GM12878 (cell line): Measurements from ENCODE around the gene TRAF5. TPM values are rescaled to one million over a fixed set of nuclear protein-coding genes. Genes with fewer than 3 reads are reported as not detected.

Experiments used
- ATAC-seq: fragments of 200-7000 bp; cut with Tn5 transposase; 3 replicates; pipeline ENCODE4 v1.9.1; 2020; ENCODE audit warnings: mild to moderate bottlenecking, moderate library complexity
- BruUV-seq: library from RNA; stranded (reverse); fragments of 400-500 nt; replicated peaks from 2 replicates; lab custom pipeline; 2021; lab: Mats Ljungman, UMichigan
- CTCF ChIA-PET: fragments of 300-600 bp; sonication (Branson Sonifier 250); formaldehyde crosslinking; extraction: SDS; loops from one replicate; lab custom pipeline; 2021; ENCODE audit warnings: inconsistent platforms; lab: Yijun Ruan, JAX
- POLR2A ChIA-PET: fragments of 350-600 bp; formaldehyde crosslinking; extraction: SDS; loops from one replicate; lab custom pipeline; 2021; ENCODE audit warnings: inconsistent platforms; lab: Charles Lee
- RAD21 ChIA-PET: fragments of 300-600 bp; sonication (Branson Sonifier 250); formaldehyde crosslinking; loops from one replicate; lab custom pipeline; 2023; ENCODE audit warnings: antibody characterized with exemption; ENCODE audit not compliant: unreplicated experiment; lab: Charles Lee
- SMC1A ChIA-PET: fragments of 300-600 bp; sonication (Branson Sonifier 250); formaldehyde crosslinking; loops from one replicate; lab custom pipeline; 2023; ENCODE audit not compliant: unreplicated experiment, uncharacterized antibody; lab: Charles Lee
- DNase-seq: peaks from one replicate; pipeline ENCODE4 v3.0.0-alpha.2; 2011; ENCODE audit warnings: low read depth, low spot score
- FAIRE-seq: peaks from 3 replicates; lab custom pipeline; 2011; peaks lifted over from hg19 to GRCh38; lab: Jason Lieb, UNC
- H2AFZ ChIP-seq: 2 replicates; pipeline ENCODE4 v1.6.0; 2011; ENCODE audit warnings: low read depth, low read length, control low read depth; ENCODE audit not compliant: control insufficient read depth
- H3K27ac ChIP-seq: 2 replicates; pipeline ENCODE4 v1.5.1; 2011; ENCODE audit warnings: control low read depth; ENCODE audit not compliant: control insufficient read depth, insufficient read depth
- H3K27me3 ChIP-seq, 2 experiments: replicated peaks in 1 of 2; 2 replicates each; pipeline versions ENCODE4 v1.6.0 to v1.6.1; 2011; ENCODE audit warnings: low read length in 1 of 2; ENCODE audit not compliant: control insufficient read depth in 2 of 2, insufficient read depth in 2 of 2
- H3K36me3 ChIP-seq, 2 experiments: 2 replicates each; pipeline ENCODE4 v1.5.1; 2011; ENCODE audit warnings: low read length in 1 of 2; ENCODE audit not compliant: control insufficient read depth in 2 of 2, insufficient read depth in 2 of 2
- H3K4me1 ChIP-seq: 2 replicates; pipeline ENCODE4 v1.6.1; 2011; ENCODE audit warnings: mild to moderate bottlenecking, low read length, moderate library complexity, mixed read lengths; ENCODE audit not compliant: control insufficient read depth, insufficient read depth
- H3K4me2 ChIP-seq: 2 replicates; pipeline ENCODE4 v1.6.0; 2011; ENCODE audit warnings: control low read depth; ENCODE audit not compliant: control insufficient read depth, insufficient read depth
- H3K4me3 ChIP-seq: fragments of 200-600 bp; sonication (generic); 2 replicates; pipeline ENCODE4 v1.5.1; 2016
- H3K79me2 ChIP-seq: 2 replicates; pipeline ENCODE4 v1.6.0; 2011; ENCODE audit warnings: low read length; ENCODE audit not compliant: control insufficient read depth, insufficient read depth
- H3K9ac ChIP-seq: 2 replicates; pipeline ENCODE4 v1.8.0; 2011; ENCODE audit warnings: low read length, control low read depth, mixed read lengths; ENCODE audit not compliant: control insufficient read depth, insufficient read depth
- H3K9me3 ChIP-seq: replicated peaks from 3 replicates; pipeline ENCODE4 v1.5.1; 2011; ENCODE audit warnings: mild to moderate bottlenecking, low read length; ENCODE audit not compliant: control insufficient read depth, insufficient read depth
- H4K20me1 ChIP-seq: 2 replicates; pipeline ENCODE4 v1.6.0; 2011; ENCODE audit not compliant: control insufficient read depth, insufficient read depth
- BHLHE40 ChIP-seq, 2 experiments: fragments of 450-650 bp in 1 of 2; IDR thresholded peaks; 2 replicates each; pipeline ENCODE4 v1.6.1; 2011 to 2017; ENCODE audit warnings: low read depth in 2 of 2, borderline replicate concordance in 1 of 2, improper control_type of control experiment in 1 of 2, low read length in 1 of 2, mild to moderate bottlenecking in 1 of 2
- CHD4 ChIP-seq: fragments of 200-600 bp; sonication (generic); IDR thresholded peaks from 2 replicates; pipeline ENCODE4 v1.6.1; 2016; ENCODE audit warnings: mild to moderate bottlenecking
- ETV6 ChIP-seq, 2 experiments: fragments of 450-650 bp in 1 of 2; IDR thresholded peaks in 1 of 2; conservative IDR thresholded peaks in 1 of 2; 2 replicates each; pipeline ENCODE4 v1.6.1; 2014; ENCODE audit warnings: antibody characterized with exemption in 1 of 2, borderline replicate concordance in 1 of 2, low read depth in 1 of 2, mild to moderate bottlenecking in 1 of 2, moderate library complexity in 1 of 2
- FOXK2 ChIP-seq: fragments of 450-650 bp; IDR thresholded peaks from 2 replicates; pipeline ENCODE4 v1.6.1; 2017; ENCODE audit warnings: mild to moderate bottlenecking, moderate library complexity
- NFIC ChIP-seq: IDR thresholded peaks from 2 replicates; pipeline ENCODE4 v1.6.1; 2012; ENCODE audit warnings: low read depth, mild to moderate bottlenecking, inconsistent platforms, low read length, moderate library complexity
- NFYB ChIP-seq: IDR thresholded peaks from 2 replicates; pipeline ENCODE4 v1.6.1; 2011; ENCODE audit warnings: low read depth, mild to moderate bottlenecking, low read length, improper control_type of control experiment, moderate library complexity; ENCODE audit not compliant: insufficient read depth
- NR2F1 ChIP-seq: fragments of 450-650 bp; conservative IDR thresholded peaks from 2 replicates; pipeline ENCODE4 v1.6.1; 2017; ENCODE audit warnings: mild to moderate bottlenecking
- PAX5 ChIP-seq: IDR thresholded peaks from 2 replicates; pipeline ENCODE4 v1.6.1; 2011; ENCODE audit warnings: low read depth, low read length, borderline replicate concordance
- ZNF274 ChIP-seq: IDR thresholded peaks from one replicate; pipeline ENCODE4 v1.8.0; 2011; ENCODE audit not compliant: insufficient read length, insufficient read depth
- in situ Hi-C: fragments of 300-500 bp; cut with MboI; formaldehyde crosslinking; loops from 9 replicates; pipeline ENCODE4 v1.14.3; 2018; ENCODE audit warnings: mixed read lengths
- intact Hi-C: fragments of 100-400 bp; cut with micrococcal nuclease; formaldehyde crosslinking; loops from one replicate; pipeline ENCODE4 v1.14.2; 2022; ENCODE audit not compliant: unreplicated experiment
- polyA plus RNA-seq, 11 experiments: library from polyadenylated mRNA; depleted of rRNA in 4 of 11; unstranded in 6 of 11; stranded (reverse) in 5 of 11; fragments of >200 nt; fragmentation: Nextera tagmentation in 4 of 11; fragmentation: Illumina TruSeq in 1 of 11; extraction: Ambion mirVana in 4 of 11; extraction: Trizol in 1 of 11; gene quantifications; 1 replicate in 1 of 11; 2 replicates in 10 of 11; pipeline versions ENCODE4 v1.2.1 to v1.2.3, GENCODE V29; 2011 to 2016; ENCODE audit warnings: inconsistent platforms in 2 of 11, missing spikeins in 2 of 11, low read depth in 1 of 11
- total RNA-seq, 4 experiments: library from RNA; depleted of rRNA in 3 of 4; stranded (reverse); fragments of >200 nt in 3 of 4; fragmentation: Illumina TruSeq in 1 of 4; extraction: Trizol in 1 of 4; gene quantifications; 2 replicates each; pipeline versions ENCODE4 v1.2.1 to v1.2.3, GENCODE V29; 2013 to 2021
- TF ChIP-seq, protein P1 (sequence below): fragments of 150-350 bp; IDR thresholded peaks from 2 replicates; pipeline ENCODE4 v1.6.1; 2016; ENCODE audit warnings: low read depth, low read length
- TF ChIP-seq, protein P2 (sequence below): fragments of 450-650 bp; formaldehyde crosslinking; IDR thresholded peaks from 2 replicates; pipeline ENCODE4 v1.4.0; 2020; ENCODE audit warnings: mild to moderate bottlenecking, moderate library complexity
- TF ChIP-seq, protein P3 (sequence below): IDR thresholded peaks from 2 replicates; pipeline ENCODE4 v1.6.1; 2011; ENCODE audit warnings: mild to moderate bottlenecking, low read depth, low read length, moderate library complexity; ENCODE audit not compliant: insufficient replicate concordance

The TRAF5 gene
- total and polyA plus RNA-seq, 10 of the 15 experiments (the other 5 are each of a cell fraction or from before 2014, with no cell fraction given), result 10.6 to 36.5 (median 26.3) TPM

GRCh38 chr1:211378844-211379243 is 52.2 kb downstream of the TRAF5 start (continued):
- TF ChIP-seq NR2F1, result no peak

DNA sequence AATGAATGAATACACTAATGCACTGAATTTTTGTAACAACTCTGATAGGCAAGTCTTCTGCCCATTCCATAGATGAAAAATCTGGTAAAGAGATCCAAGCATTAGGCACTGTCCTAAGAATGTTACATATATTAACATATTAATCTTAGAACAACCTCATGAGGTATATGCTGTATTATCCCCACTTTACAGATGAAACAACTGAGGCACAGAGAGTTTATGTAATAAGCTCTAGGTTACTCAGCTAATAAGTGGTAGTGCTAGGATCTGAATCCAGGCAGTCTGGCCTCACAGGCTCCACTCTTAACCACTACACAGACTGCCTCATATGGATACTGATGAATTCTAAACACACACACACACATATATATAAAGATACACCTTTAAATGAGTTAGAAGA is 52.8 kb downstream of the TRAF5 start:
- RAD21 ChIA-PET, result interaction anchor here (0.8 kb wide), 1 partner anchor 115 kb away, joined by 5 read pairs; no protein-coding TSS in a partner anchor
- CTCF ChIA-PET, result interaction anchor here (2.2 kb wide), 1 partner anchor 56 kb away, joined by 10 read pairs; no protein-coding TSS in a partner anchor
- Histone ChIP-seq H3K79me2 (peaks cover 12% of the 10 kb centered on the region), H3K36me3 (peaks cover 0 to 2% of the 10 kb centered on the region in 2 experiments; a peak in 2 of 4 replicates), H2AFZ (no peak overlapping the region), H3K9ac (no peak overlapping the region), H3K9me3 (no peaks in the 10 kb centered on the region), H3K4me1 (peaks cover 7% of the 10 kb centered on the region), H3K27ac (no peak overlapping the region), H3K4me3 (no peak overlapping the region), H4K20me1 (no peaks in the 10 kb centered on the region), H3K27me3 (no peaks in the 10 kb centered on the region), H3K4me2 (no peak overlapping the region)
- no peak for FAIRE-seq
- POLR2A ChIA-PET, result interaction anchor here (1.7 kb wide), 1 partner anchor 52 kb away, joined by 9 read pairs; no protein-coding TSS in a partner anchor
- no peak for DNase-seq
- in situ Hi-C loops (no loop called here), intact Hi-C loops (no loop called here)
- SMC1A ChIA-PET, result interaction anchor here (1.6 to 1.8 kb wide), 2 partner anchors 25 to 32 kb away, joined by 6 read pairs; no protein-coding TSS in a partner anchor
- no TSS peak for BruUV-seq
- no peak for ATAC-seq
- TF ChIP-seq NFYB (no peak), ZNF274 (no peak), CHD4 (no peak), FOXK2 (no peak), BHLHE40 (IDR thresholded peaks at IDR 0.05; ENCODE audit: borderline replicate concordance in 1 of 2, low read depth in 2 of 2, low read length in 1 of 2) (no peak), PAX5 (no peak), NFIC (no peak), ETV6 (conservative IDR thresholded peaks at IDR 0.05 in 1 of 2, IDR thresholded peaks at IDR 0.05 in 1 of 2; ENCODE audit: borderline replicate concordance in 1 of 2, low read depth in 1 of 2) (no peak)
- TF ChIP-seq, protein P1, sequence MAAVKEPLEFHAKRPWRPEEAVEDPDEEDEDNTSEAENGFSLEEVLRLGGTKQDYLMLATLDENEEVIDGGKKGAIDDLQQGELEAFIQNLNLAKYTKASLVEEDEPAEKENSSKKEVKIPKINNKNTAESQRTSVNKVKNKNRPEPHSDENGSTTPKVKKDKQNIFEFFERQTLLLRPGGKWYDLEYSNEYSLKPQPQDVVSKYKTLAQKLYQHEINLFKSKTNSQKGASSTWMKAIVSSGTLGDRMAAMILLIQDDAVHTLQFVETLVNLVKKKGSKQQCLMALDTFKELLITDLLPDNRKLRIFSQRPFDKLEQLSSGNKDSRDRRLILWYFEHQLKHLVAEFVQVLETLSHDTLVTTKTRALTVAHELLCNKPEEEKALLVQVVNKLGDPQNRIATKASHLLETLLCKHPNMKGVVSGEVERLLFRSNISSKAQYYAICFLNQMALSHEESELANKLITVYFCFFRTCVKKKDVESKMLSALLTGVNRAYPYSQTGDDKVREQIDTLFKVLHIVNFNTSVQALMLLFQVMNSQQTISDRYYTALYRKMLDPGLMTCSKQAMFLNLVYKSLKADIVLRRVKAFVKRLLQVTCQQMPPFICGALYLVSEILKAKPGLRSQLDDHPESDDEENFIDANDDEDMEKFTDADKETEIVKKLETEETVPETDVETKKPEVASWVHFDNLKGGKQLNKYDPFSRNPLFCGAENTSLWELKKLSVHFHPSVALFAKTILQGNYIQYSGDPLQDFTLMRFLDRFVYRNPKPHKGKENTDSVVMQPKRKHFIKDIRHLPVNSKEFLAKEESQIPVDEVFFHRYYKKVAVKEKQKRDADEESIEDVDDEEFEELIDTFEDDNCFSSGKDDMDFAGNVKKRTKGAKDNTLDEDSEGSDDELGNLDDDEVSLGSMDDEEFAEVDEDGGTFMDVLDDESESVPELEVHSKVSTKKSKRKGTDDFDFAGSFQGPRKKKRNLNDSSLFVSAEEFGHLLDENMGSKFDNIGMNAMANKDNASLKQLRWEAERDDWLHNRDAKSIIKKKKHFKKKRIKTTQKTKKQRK, result no peak
- TF ChIP-seq, protein P2, sequence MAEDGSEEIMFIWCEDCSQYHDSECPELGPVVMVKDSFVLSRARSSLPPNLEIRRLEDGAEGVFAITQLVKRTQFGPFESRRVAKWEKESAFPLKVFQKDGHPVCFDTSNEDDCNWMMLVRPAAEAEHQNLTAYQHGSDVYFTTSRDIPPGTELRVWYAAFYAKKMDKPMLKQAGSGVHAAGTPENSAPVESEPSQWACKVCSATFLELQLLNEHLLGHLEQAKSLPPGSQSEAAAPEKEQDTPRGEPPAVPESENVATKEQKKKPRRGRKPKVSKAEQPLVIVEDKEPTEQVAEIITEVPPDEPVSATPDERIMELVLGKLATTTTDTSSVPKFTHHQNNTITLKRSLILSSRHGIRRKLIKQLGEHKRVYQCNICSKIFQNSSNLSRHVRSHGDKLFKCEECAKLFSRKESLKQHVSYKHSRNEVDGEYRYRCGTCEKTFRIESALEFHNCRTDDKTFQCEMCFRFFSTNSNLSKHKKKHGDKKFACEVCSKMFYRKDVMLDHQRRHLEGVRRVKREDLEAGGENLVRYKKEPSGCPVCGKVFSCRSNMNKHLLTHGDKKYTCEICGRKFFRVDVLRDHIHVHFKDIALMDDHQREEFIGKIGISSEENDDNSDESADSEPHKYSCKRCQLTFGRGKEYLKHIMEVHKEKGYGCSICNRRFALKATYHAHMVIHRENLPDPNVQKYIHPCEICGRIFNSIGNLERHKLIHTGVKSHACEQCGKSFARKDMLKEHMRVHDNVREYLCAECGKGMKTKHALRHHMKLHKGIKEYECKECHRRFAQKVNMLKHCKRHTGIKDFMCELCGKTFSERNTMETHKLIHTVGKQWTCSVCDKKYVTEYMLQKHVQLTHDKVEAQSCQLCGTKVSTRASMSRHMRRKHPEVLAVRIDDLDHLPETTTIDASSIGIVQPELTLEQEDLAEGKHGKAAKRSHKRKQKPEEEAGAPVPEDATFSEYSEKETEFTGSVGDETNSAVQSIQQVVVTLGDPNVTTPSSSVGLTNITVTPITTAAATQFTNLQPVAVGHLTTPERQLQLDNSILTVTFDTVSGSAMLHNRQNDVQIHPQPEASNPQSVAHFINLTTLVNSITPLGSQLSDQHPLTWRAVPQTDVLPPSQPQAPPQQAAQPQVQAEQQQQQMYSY, result no peak
- TF ChIP-seq, protein P3, sequence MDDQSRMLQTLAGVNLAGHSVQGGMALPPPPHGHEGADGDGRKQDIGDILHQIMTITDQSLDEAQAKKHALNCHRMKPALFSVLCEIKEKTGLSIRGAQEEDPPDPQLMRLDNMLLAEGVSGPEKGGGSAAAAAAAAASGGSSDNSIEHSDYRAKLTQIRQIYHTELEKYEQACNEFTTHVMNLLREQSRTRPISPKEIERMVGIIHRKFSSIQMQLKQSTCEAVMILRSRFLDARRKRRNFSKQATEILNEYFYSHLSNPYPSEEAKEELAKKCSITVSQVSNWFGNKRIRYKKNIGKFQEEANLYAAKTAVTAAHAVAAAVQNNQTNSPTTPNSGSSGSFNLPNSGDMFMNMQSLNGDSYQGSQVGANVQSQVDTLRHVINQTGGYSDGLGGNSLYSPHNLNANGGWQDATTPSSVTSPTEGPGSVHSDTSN, result no peak
